Measurements from ENCODE around the gene TSC2. TPM values are rescaled to one million over a fixed set of nuclear protein-coding genes. Genes with fewer than 3 reads are reported as not detected.

TSC2 gene
- total and polyA plus RNA-seq, 10 donors = 20.7 to 185 (median 93.8) TPM

DNA sequence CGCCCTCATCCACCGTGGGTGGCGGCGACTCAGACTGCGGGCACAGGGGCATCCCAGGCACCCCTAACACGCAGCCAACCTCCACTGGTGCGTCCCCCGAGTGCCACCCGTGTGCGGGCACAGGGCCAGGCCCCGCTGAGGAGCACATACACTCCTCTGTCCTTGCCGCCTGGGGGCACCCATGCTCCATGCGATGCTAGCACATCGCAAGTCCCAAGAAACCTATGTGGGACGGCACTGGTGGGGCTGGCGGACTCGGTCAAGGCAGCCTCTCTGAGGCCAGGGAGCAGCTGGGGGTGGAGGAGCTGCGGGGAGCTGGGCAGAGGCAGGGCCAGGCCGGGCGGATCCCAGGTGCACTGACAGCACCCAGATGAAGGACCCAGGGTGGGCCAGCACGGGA, 42.1 kb upstream of the TSC2 start:
- 34 to 52% (median 43%) methylated on average over 15 to 21 of the region's 21 CpGs for WGBS, 5 donors
- peaks cover 5 to 48% (median 29%) of the 10 kb centered on the region in 6 donors for H3K36me3 ChIP-seq
- H3K27ac ChIP-seq = peak overlapping the region in 5 of 8 donors; percentile 23 to 95 (median 49)
- intact Hi-C loops (cut with DNase I; ENCODE audit: low total_unique reads) = no loop called here
- H3K27me3 ChIP-seq (replicated peaks in 1 of 7) = no peaks in the 10 kb centered on the region
- H3K4me1 ChIP-seq = peaks cover 54 to 75% (median 68%) of the 10 kb centered on the region in 6 donors
- peak overlapping the region in 1 of 8 donors; percentile 35 for H3K4me3 ChIP-seq
- peak; percentile 82 for DNase-seq
- TF ChIP-seq POLR2AphosphoS5 (IDR thresholded peaks at IDR 0.05) (peak in 2 of 3 donors; percentile 49 to 61), POLR2A (IDR thresholded peaks at IDR 0.05) (no peak)
- TF ChIP-seq, protein P1, sequence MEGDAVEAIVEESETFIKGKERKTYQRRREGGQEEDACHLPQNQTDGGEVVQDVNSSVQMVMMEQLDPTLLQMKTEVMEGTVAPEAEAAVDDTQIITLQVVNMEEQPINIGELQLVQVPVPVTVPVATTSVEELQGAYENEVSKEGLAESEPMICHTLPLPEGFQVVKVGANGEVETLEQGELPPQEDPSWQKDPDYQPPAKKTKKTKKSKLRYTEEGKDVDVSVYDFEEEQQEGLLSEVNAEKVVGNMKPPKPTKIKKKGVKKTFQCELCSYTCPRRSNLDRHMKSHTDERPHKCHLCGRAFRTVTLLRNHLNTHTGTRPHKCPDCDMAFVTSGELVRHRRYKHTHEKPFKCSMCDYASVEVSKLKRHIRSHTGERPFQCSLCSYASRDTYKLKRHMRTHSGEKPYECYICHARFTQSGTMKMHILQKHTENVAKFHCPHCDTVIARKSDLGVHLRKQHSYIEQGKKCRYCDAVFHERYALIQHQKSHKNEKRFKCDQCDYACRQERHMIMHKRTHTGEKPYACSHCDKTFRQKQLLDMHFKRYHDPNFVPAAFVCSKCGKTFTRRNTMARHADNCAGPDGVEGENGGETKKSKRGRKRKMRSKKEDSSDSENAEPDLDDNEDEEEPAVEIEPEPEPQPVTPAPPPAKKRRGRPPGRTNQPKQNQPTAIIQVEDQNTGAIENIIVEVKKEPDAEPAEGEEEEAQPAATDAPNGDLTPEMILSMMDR (IDR thresholded peaks at IDR 0.05 in 8 of 11, conservative IDR thresholded peaks at IDR 0.05 in 3 of 11) = peak in 7 of 11 experiments; percentile 14 to 53 (median 33)
- H3K9me3 ChIP-seq = no peaks in the 10 kb centered on the region

DNA sequence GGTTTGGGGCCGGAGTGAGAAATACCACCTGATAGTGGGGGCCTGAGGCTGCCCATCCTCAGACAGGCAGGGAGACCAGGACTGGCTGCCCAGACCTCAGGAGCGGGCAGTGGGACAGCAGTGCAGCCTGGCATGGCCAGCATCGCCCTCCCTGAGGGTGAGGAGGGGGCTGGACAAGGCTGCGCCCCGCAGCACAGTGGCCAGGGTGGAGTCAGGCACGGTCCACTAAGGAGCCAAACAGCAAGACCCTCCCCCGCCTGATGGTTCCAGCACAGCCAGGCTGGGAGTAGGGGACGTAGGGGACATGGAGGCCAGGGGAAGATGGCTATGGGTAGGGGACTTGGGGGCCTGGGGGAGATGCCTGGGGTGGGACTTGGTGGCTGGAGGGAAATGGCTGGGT, 41.5 kb upstream of the TSC2 start:
- TF ChIP-seq POLR2A (IDR thresholded peaks at IDR 0.05) (no peak), POLR2AphosphoS5 (IDR thresholded peaks at IDR 0.05) (no peak)
- TF ChIP-seq, protein P1 (IDR thresholded peaks at IDR 0.05 in 8 of 11, conservative IDR thresholded peaks at IDR 0.05 in 3 of 11) = no peak
- Histone ChIP-seq H3K4me3 (no peak overlapping the region), H3K27ac (peak overlapping the region in 5 of 8 donors; percentile 23 to 95 (median 93)), H3K36me3 (peaks cover 5 to 42% (median 22%) of the 10 kb centered on the region in 6 donors), H3K4me1 (peaks cover 54 to 76% (median 69%) of the 10 kb centered on the region in 6 donors), H3K27me3 (replicated peaks in 1 of 7) (no peaks in the 10 kb centered on the region), H3K9me3 (no peaks in the 10 kb centered on the region)
- peak; percentile 65 for DNase-seq
- 83 to 97% (median 89%) methylated on average over 8 of the region's 8 CpGs for WGBS, 5 donors
- intact Hi-C loops (cut with DNase I; ENCODE audit: low total_unique reads) = no loop called here

DNA sequence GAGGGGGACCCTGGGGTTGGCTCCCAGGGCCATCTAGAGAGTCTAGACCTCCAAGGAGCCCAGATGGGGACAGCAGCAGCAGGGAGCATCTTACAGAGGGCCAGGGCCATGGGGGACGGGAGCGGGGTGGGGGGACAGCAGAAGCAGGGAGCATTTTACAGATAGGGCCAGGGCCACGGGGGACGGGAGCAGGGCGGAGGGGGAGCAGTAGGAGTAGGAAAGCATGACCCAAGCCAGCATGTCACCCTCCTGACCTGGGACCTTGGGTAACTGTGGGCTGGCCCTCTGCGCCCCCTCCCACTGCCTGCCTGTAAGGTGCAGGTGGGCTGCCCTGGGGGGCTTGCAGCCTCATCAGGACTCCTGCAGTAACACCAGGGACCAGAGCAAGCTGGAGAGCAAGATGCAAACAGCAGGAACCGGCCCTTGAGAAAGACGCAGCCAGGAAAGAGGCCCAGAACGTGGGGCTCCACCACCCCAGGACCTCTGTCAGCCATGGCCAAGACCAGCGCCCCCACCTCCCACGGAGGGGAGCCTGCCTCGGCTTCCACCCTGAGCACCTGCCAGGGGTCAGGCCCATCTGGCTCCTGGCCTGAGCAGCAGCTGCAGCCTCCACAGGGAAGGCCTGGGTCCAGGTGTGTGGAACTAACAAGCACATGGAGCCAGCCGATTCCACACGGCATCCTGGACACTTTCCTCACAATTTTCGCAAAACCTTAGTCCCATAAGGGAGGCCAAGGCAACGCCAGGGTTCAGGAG, 40.5 kb upstream of the TSC2 start:
- Histone ChIP-seq H3K27me3 (replicated peaks in 1 of 7) (no peaks in the 10 kb centered on the region), H3K27ac (peak overlapping the region in 5 of 8 donors; percentile 89 to 95 (median 94)), H3K9me3 (no peaks in the 10 kb centered on the region), H3K4me1 (peaks cover 54 to 76% (median 69%) of the 10 kb centered on the region in 6 donors), H3K4me3 (peak overlapping the region in 5 of 8 donors; percentile 69 to 97 (median 90)), H3K36me3 (peaks cover 5 to 32% (median 13%) of the 10 kb centered on the region in 6 donors)
- TF ChIP-seq POLR2A (IDR thresholded peaks at IDR 0.05) (no peak), POLR2AphosphoS5 (IDR thresholded peaks at IDR 0.05) (no peak)
- TF ChIP-seq, protein P1 (IDR thresholded peaks at IDR 0.05 in 8 of 11, conservative IDR thresholded peaks at IDR 0.05 in 3 of 11) = no peak
- intact Hi-C loops (cut with DNase I; ENCODE audit: low total_unique reads) = no loop called here
- peak; percentile 74 for DNase-seq
- WGBS, 5 donors = 62 to 77% (median 75%) methylated on average over 12 to 16 of the region's 16 CpGs

DNA sequence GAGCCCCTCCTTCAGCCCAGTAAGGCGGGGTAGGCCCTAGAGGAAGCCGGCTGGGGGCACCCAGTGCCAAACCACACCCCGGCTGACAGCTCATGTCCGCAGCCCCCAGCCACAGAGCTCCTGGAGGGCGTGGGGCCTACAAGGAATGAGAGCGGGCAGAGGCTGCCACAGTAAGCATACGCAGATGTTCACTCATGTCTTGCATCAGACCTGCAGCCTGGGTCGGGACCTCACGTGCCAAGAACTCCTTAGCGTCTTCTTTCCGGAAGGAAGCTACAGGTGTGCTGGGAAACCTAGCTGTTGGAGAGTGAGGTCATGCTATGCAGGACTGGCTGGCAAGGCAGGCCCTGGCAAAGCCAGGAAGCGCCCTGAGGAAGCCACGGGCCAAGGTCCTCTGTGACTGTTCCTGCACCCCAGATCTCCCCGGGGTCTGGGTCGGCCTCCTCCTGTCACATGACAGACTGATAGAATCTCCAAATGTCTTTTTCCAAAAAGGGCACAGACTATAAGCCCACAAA, 39.7 kb upstream of the TSC2 start:
- Histone ChIP-seq H3K4me1 (peaks cover 54 to 73% (median 69%) of the 10 kb centered on the region in 6 donors), H3K9me3 (no peaks in the 10 kb centered on the region), H3K27ac (peak overlapping the region in 7 of 8 donors; percentile 88 to 95 (median 93)), H3K36me3 (peaks cover 2 to 24% (median 5%) of the 10 kb centered on the region in 6 donors), H3K27me3 (replicated peaks in 1 of 7) (no peaks in the 10 kb centered on the region), H3K4me3 (peak overlapping the region; percentile 50 to 97 (median 88))
- TF ChIP-seq POLR2AphosphoS5 (IDR thresholded peaks at IDR 0.05) (peak in 2 of 3 donors; percentile 38 to 48), POLR2A (IDR thresholded peaks at IDR 0.05) (no peak)
- intact Hi-C loops (cut with DNase I; ENCODE audit: low total_unique reads) = no loop called here
- DNase-seq = peak; percentile 79
- 12 to 26% (median 16%) methylated on average over 15 of the region's 15 CpGs for WGBS, 5 donors

Measured in spleen (tissue), 11 donors.